Sigmoid colon (tissue), 7 donors: ENCODE data around the gene PRRT1. TPM values are rescaled to one million over a fixed set of nuclear protein-coding genes. Genes with fewer than 3 reads are reported as not detected.

Source experiments
- DNase-seq: peaks from one replicate; pipeline ENCODE4 v3.0.0-alpha.2; 2019
- H3K27ac ChIP-seq, 4 donors: fragments of 200-600 bp; sonication (generic); one replicate each; pipeline ENCODE4 v1.5.1; 2016 to 2019; ENCODE audit warnings: mild to moderate bottlenecking in 1 of 4
- H3K27me3 ChIP-seq, 3 donors: fragments of 200-600 bp; sonication (generic); one replicate each; pipeline ENCODE4 v1.5.1; 2019; ENCODE audit warnings: mild to moderate bottlenecking in 1 of 3
- H3K36me3 ChIP-seq, 4 donors: fragments of 200-600 bp; sonication (generic); one replicate each; pipeline ENCODE4 v1.5.1; 2016 to 2019
- H3K4me1 ChIP-seq, 4 donors: fragments of 200-600 bp; sonication (generic); one replicate each; pipeline ENCODE4 v1.5.1; 2017 to 2019
- H3K4me3 ChIP-seq, 4 donors: fragments of 200-600 bp; sonication (generic); one replicate each; pipeline ENCODE4 v1.5.1; 2017 to 2019; ENCODE audit warnings: mild to moderate bottlenecking in 2 of 4, moderate library complexity in 1 of 4
- H3K9me3 ChIP-seq, 4 donors: fragments of 200-600 bp in 3 of 4; sonication (generic) in 3 of 4; one replicate each; pipeline versions ENCODE4 v1.5.1 to v1.6.1; 2013 to 2019
- EP300 ChIP-seq, 4 donors: sonication (generic); formaldehyde crosslinking; IDR thresholded peaks; one replicate each; pipeline ENCODE4 v1.6.1; 2017; ENCODE audit warnings: antibody characterized with exemption in 4 of 4
- POLR2A ChIP-seq, 2 donors: fragments of 450-650 bp; IDR thresholded peaks; one replicate each; pipeline ENCODE4 v1.6.1; 2016; ENCODE audit warnings: antibody characterized with exemption in 2 of 2, mild to moderate bottlenecking in 2 of 2, moderate library complexity in 2 of 2
- POLR2AphosphoS5 ChIP-seq, 4 donors: sonication (generic); formaldehyde crosslinking; IDR thresholded peaks; one replicate each; pipeline ENCODE4 v1.6.1; 2017; ENCODE audit warnings: antibody characterized with exemption in 4 of 4
- WGBS, 2 donors: extraction: QIAGEN DNeasy Blood & Tissue Kit; methylation state at CpG; one replicate each; pipeline ENCODE4 v1.1.7; 2013; 5-methylcytosine and 5-hydroxymethylcytosine counted together
- intact Hi-C: fragments of 100-400 bp; cut with DNase I; formaldehyde crosslinking; loops from one replicate; pipeline ENCODE4 v1.15.1; 2023
- polyA plus RNA-seq, 3 donors: library from polyadenylated mRNA; stranded (reverse); fragments of 200-250 nt; gene quantifications; one replicate each; pipeline ENCODE4 v1.2.3, GENCODE V29; 2013
- total RNA-seq, 4 donors: library from RNA; depleted of rRNA; stranded (reverse); fragments of >200 nt; gene quantifications; one replicate each; pipeline ENCODE4 v1.1.0, GENCODE V29; 2016
- TF ChIP-seq, protein P1 (sequence below), 4 experiments: fragments of 450-650 bp in 3 of 4; fragments of 200-600 bp in 1 of 4; IDR thresholded peaks; one replicate each; pipeline ENCODE4 v1.5.1; 2016 to 2019; ENCODE audit warnings: antibody characterized with exemption in 4 of 4, mild to moderate bottlenecking in 3 of 4, moderate library complexity in 2 of 4
- donor health status: healthy with polysubstance abuse.
- donor health status: Bipolar disorder and iron deficiency.
- donor health status: healthy.

Gene PRRT1
- total and polyA plus RNA-seq, 7 donors: 0.46 to 6.1 (median 2.5) TPM

DNA sequence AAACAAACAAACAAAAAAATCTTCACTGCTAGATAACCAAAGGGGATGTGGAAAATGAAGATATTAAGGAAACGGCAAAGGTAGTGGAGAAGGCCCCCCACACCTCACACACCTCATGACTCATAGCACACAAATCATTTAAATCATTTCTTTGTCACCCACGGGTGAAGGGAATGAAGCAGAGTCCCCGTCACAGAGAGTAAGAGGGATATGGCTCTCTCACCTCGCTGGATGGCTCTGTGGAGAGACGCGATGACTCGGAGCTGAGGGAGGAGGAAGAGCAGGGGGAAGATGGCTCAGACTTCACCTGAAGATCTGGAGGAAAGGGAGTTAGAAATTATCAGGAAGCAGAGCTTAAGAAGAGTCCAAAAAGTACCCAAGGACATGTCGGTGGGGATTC is 24.9 kb downstream of the PRRT1 start:
- H3K36me3 ChIP-seq: peaks cover 5 to 50% (median 26%) of the 10 kb centered on the region in 4 donors
- TF ChIP-seq, protein P1, sequence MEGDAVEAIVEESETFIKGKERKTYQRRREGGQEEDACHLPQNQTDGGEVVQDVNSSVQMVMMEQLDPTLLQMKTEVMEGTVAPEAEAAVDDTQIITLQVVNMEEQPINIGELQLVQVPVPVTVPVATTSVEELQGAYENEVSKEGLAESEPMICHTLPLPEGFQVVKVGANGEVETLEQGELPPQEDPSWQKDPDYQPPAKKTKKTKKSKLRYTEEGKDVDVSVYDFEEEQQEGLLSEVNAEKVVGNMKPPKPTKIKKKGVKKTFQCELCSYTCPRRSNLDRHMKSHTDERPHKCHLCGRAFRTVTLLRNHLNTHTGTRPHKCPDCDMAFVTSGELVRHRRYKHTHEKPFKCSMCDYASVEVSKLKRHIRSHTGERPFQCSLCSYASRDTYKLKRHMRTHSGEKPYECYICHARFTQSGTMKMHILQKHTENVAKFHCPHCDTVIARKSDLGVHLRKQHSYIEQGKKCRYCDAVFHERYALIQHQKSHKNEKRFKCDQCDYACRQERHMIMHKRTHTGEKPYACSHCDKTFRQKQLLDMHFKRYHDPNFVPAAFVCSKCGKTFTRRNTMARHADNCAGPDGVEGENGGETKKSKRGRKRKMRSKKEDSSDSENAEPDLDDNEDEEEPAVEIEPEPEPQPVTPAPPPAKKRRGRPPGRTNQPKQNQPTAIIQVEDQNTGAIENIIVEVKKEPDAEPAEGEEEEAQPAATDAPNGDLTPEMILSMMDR (IDR thresholded peaks at IDR 0.05): no peak
- TF ChIP-seq POLR2AphosphoS5 (IDR thresholded peaks at IDR 0.05): no peak
- TF ChIP-seq POLR2A (IDR thresholded peaks at IDR 0.05): no peak
- TF ChIP-seq EP300 (IDR thresholded peaks at IDR 0.05): no peak
- DNase-seq: no peak
- H3K27me3 ChIP-seq: no peaks in the 10 kb centered on the region
- H3K27ac ChIP-seq: peak overlapping the region in 2 of 4 donors; percentile 93 to 94
- H3K4me3 ChIP-seq: peak overlapping the region in 2 of 4 donors; percentile 81 to 92
- H3K9me3 ChIP-seq: no peaks in the 10 kb centered on the region
- peaks cover 0 to 36% (median 31%) of the 10 kb centered on the region in 4 donors for H3K4me1 ChIP-seq
- intact Hi-C loops: loop anchor here (10.0 kb wide), 1 partner anchor 222 kb away; the partner anchor contains the start of gene ZBTB12
- 45 to 61% methylated on average over 8 of the region's 8 CpGs for WGBS, 2 donors

DNA sequence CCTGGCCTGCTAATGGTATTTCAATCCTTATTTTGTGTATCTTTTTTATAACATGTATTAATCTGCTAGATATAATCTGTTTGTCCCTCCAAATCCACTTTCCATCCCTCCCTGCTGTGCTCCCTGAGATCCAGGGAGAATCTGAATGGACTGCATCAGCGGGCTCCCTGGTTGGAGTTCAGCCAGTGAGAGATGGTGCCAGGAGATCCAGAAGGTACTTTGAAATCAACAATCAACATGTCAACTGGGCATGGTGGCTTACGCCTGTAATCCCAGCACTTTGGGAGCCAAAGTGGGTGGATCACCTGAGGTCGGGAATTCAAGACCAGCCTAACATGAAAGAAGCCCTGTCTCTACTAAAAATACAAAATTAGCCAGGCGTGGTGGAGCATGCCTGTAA is 28.1 kb downstream of the PRRT1 start:
- Histone ChIP-seq H3K27ac (no peak overlapping the region), H3K9me3 (no peaks in the 10 kb centered on the region), H3K36me3 (peaks cover 21 to 76% (median 50%) of the 10 kb centered on the region in 4 donors), H3K27me3 (no peaks in the 10 kb centered on the region), H3K4me3 (no peak overlapping the region), H3K4me1 (peaks cover 0 to 28% (median 27%) of the 10 kb centered on the region in 4 donors)
- DNase-seq: no peak
- 92% methylated on average over 4 of the region's 4 CpGs for WGBS, 2 donors
- intact Hi-C loops: loop anchor here (10.0 kb wide), 1 partner anchor 219 kb away; the partner anchor contains the start of gene ZBTB12
- no peak for TF ChIP-seq EP300 (IDR thresholded peaks at IDR 0.05)
- TF ChIP-seq POLR2A (IDR thresholded peaks at IDR 0.05): no peak
- no peak for TF ChIP-seq POLR2AphosphoS5 (IDR thresholded peaks at IDR 0.05)
- TF ChIP-seq, protein P1 (IDR thresholded peaks at IDR 0.05): no peak

DNA sequence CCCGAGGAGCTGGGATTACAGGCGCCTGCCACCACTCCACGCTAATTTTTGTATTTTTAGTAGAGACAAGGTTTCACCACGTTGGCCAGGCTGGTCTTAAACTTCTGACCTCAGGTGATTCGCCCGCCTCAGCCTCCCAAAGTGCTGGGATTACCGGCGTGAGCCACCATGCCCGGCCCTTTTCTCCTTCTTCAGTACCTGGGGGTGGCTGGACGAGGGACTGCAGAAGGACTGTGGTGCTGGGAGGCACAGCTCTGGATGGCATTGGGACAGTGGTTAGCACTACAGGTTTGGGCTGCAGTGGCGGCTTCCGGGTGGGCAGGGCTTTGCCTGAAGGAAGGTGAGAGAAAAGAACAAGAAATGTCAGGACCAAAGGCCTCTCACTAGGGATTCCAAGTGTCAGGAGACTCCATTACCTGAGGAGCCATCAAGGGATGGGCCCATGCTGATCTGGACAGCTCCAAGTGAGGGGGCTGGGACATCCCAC is 31.1 kb downstream of the PRRT1 start:
- H3K27ac ChIP-seq: no peak overlapping the region
- peaks cover 36 to 94% (median 74%) of the 10 kb centered on the region in 4 donors for H3K36me3 ChIP-seq
- H3K9me3 ChIP-seq: no peaks in the 10 kb centered on the region
- intact Hi-C loops: loop anchor here (10.0 kb wide), 1 partner anchor 216 kb away; the partner anchor contains the start of gene ZBTB12
- H3K4me3 ChIP-seq: no peak overlapping the region
- DNase-seq: no peak
- no peaks in the 10 kb centered on the region for H3K27me3 ChIP-seq
- TF ChIP-seq, protein P1 (IDR thresholded peaks at IDR 0.05): no peak
- TF ChIP-seq POLR2AphosphoS5 (IDR thresholded peaks at IDR 0.05) (no peak), POLR2A (IDR thresholded peaks at IDR 0.05) (no peak), EP300 (IDR thresholded peaks at IDR 0.05) (no peak)
- H3K4me1 ChIP-seq: peaks cover 0 to 12% (median 8%) of the 10 kb centered on the region in 4 donors
- WGBS, 2 donors: 93 to 96% methylated on average over 12 of the region's 12 CpGs

DNA sequence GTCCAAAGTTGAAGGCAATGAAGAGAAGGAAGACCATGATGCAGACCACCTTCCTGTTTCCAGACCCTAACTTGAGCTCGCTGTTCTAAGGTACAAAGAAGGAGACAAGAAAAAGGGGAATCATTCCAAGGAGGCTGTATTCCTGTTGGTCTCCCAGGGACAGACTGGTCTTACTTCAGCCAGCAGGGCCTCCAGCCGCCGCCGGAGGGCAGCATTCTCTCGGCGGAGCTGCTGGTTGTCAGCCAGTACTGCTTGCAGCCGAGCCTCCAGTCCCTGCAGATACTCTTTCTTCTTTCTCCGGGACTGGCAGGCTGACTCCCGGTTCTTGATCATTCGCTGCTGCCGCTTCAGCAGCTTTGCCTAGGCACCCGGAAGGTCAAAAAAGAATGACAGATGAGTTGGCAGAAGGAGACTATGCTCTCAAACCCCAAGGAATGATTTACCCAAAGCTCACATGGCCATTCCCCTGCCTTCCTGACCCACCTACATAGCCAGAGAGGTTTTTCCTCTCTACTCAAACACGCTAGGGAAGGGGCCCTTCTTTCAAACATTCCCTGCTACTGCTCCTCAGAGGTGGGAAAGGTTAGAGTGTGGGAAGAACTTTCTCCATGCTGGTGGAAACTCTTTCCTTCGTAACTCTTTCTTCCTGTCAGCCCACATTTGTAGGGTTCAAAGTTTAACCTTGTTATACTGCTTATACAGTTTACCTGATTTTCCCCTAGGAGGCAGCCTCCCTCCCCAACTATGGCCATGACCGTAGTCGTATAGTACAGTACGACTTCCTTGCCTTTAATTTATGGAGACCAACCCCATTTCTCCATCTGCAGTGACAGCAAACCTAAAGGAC is 32.7 kb downstream of the PRRT1 start:
- peak overlapping the region; percentile 52 to 69 (median 63) for H3K27ac ChIP-seq
- intact Hi-C loops: loop anchor here (1.0 to 10.0 kb wide), 3 partner anchors 35 to 123 kb away; partner anchors contain the start of gene PPT2
- DNase-seq: peak; percentile 96
- no peaks in the 10 kb centered on the region for H3K27me3 ChIP-seq
- H3K4me3 ChIP-seq: no peak overlapping the region
- WGBS, 2 donors: 7 to 26% methylated on average over 17 of the region's 17 CpGs
- peaks cover 0 to 18% (median 16%) of the 10 kb centered on the region in 4 donors for H3K4me1 ChIP-seq
- H3K9me3 ChIP-seq: no peaks in the 10 kb centered on the region
- TF ChIP-seq EP300 (IDR thresholded peaks at IDR 0.05) (no peak), POLR2AphosphoS5 (IDR thresholded peaks at IDR 0.05) (peak in 2 of 4 donors; percentile 34 to 46), POLR2A (IDR thresholded peaks at IDR 0.05) (no peak)
- TF ChIP-seq, protein P1 (IDR thresholded peaks at IDR 0.05): peak; percentile 77 to 93 (median 90)
- peaks cover 36 to 88% (median 64%) of the 10 kb centered on the region in 4 donors for H3K36me3 ChIP-seq
